Smooth muscle cell (in vitro differentiated cells): ENCODE data around the gene PAOX. TPM values are rescaled to one million over a fixed set of nuclear protein-coding genes. Genes with fewer than 3 reads are reported as not detected.
A peak's percentile ranks its signal among the peaks of the same experiment; 100 is the strongest.

Source experiments
- DNase-seq: peaks from one replicate; lab custom pipeline; 2025; ENCODE audit not compliant: unreplicated experiment; lab: John Stamatoyannopoulos, UW
- H2AFZ ChIP-seq: fragments of 200-600 bp; sonication (generic); 2 replicates; pipeline ENCODE4 v1.6.0; 2016; ENCODE audit warnings: antibody characterized with exemption, low read depth, mild to moderate bottlenecking
- H3F3A ChIP-seq: fragments of 200-600 bp; sonication (generic); 2 replicates; pipeline ENCODE4 v1.6.0; 2017; ENCODE audit warnings: antibody characterized with exemption, low read depth
- H3K27ac ChIP-seq: fragments of 200-600 bp; sonication (generic); 2 replicates; pipeline ENCODE4 v1.5.1; 2016; ENCODE audit warnings: low read depth, mild to moderate bottlenecking
- H3K27me3 ChIP-seq: fragments of 200-600 bp; sonication (generic); 2 replicates; pipeline ENCODE4 v1.6.1; 2016; ENCODE audit warnings: low read depth, mild to moderate bottlenecking
- H3K36me3 ChIP-seq: fragments of 200-600 bp; sonication (generic); 2 replicates; pipeline ENCODE4 v1.5.1; 2016; ENCODE audit warnings: low read depth
- H3K4me1 ChIP-seq: fragments of 200-600 bp; sonication (generic); 2 replicates; pipeline ENCODE4 v1.5.1; 2016; ENCODE audit warnings: low read depth
- H3K4me2 ChIP-seq: fragments of 200-600 bp; sonication (generic); 2 replicates; pipeline ENCODE4 v1.6.0; 2016; ENCODE audit warnings: mild to moderate bottlenecking
- H3K4me3 ChIP-seq: fragments of 200-600 bp; sonication (generic); 2 replicates; pipeline ENCODE4 v1.5.1; 2016; ENCODE audit warnings: mild to moderate bottlenecking
- H3K79me2 ChIP-seq: fragments of 200-600 bp; sonication (generic); 2 replicates; pipeline ENCODE4 v1.6.0; 2016; ENCODE audit warnings: low read depth, mild to moderate bottlenecking
- H3K9ac ChIP-seq: fragments of 200-600 bp; sonication (generic); 2 replicates; pipeline ENCODE4 v1.6.0; 2016; ENCODE audit warnings: low read depth
- H3K9me3 ChIP-seq: fragments of 200-600 bp; sonication (generic); replicated peaks from 2 replicates; pipeline ENCODE4 v1.5.1; 2016; ENCODE audit warnings: low read depth
- H4K20me1 ChIP-seq: fragments of 200-600 bp; sonication (generic); 2 replicates; pipeline ENCODE4 v1.6.0; 2016; ENCODE audit warnings: low read depth
- WGBS: methylation state at CpG from one replicate; pipeline ENCODE4 v1.1.7; 2016; ENCODE audit warnings: low lambda C conversion rate; 5-methylcytosine and 5-hydroxymethylcytosine counted together
- polyA plus RNA-seq: library from polyadenylated mRNA; unstranded; fragments of >200 nt; fragmentation: Nextera tagmentation; extraction: Ambion mirVana; gene quantifications from 2 replicates; pipeline ENCODE4 v1.2.1, GENCODE V29; 2016
- total RNA-seq: library from RNA; depleted of rRNA; stranded (reverse); fragments of >200 nt; gene quantifications from 2 replicates; pipeline ENCODE4 v1.2.3, GENCODE V29; 2014
- TF ChIP-seq, protein P1 (sequence below): fragments of 200-600 bp; sonication (generic); IDR thresholded peaks from 2 replicates; pipeline ENCODE4 v1.5.1; 2017; ENCODE audit warnings: borderline replicate concordance, mild to moderate bottlenecking, antibody characterized with exemption; ENCODE audit not compliant: insufficient read depth, poor library complexity, severe bottlenecking

The PAOX gene
- total and polyA plus RNA-seq, 2 experiments from 2014 or later: 3.3 to 7.1 TPM

DNA sequence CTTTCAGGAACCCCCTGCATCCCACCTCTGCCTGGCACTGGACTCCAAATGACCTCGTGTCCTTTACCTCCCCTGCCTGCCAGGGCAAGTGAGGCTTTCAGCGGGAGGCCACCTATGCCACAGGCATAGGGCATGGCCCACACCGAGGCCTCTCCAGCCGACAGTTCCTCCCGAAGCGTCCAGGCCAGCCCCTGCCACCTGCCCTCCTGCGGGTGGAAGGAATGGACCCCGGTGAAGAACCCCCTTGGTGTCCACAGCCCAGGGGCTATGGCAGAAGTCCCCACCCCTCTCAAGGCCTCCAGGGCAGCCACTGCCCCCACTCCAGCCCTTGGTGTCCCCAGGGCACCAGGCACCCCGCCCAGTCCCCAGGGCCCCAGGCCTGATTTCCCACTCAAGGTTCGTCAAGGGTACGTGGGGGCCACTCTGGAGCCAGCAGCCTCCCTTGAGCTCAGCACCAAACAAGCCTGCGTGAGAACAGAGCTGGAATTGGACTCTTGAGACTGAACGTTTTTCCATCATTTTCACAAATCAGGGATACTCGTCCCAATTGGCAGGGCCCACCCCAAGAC lies 24.3 kb upstream of the PAOX start:
- Histone ChIP-seq H3K4me3 (no peak overlapping the region), H3K9me3 (no peaks in the 10 kb centered on the region), H3K27ac (no peak overlapping the region), H3K27me3 (no peaks in the 10 kb centered on the region), H4K20me1 (peaks cover 19% of the 10 kb centered on the region), H3K4me2 (no peak overlapping the region), H3K9ac (no peak overlapping the region), H2AFZ (no peak overlapping the region), H3F3A (no peaks in the 10 kb centered on the region), H3K79me2 (no peaks in the 10 kb centered on the region), H3K4me1 (no peaks in the 10 kb centered on the region), H3K36me3 (no peaks in the 10 kb centered on the region)
- TF ChIP-seq, protein P1, sequence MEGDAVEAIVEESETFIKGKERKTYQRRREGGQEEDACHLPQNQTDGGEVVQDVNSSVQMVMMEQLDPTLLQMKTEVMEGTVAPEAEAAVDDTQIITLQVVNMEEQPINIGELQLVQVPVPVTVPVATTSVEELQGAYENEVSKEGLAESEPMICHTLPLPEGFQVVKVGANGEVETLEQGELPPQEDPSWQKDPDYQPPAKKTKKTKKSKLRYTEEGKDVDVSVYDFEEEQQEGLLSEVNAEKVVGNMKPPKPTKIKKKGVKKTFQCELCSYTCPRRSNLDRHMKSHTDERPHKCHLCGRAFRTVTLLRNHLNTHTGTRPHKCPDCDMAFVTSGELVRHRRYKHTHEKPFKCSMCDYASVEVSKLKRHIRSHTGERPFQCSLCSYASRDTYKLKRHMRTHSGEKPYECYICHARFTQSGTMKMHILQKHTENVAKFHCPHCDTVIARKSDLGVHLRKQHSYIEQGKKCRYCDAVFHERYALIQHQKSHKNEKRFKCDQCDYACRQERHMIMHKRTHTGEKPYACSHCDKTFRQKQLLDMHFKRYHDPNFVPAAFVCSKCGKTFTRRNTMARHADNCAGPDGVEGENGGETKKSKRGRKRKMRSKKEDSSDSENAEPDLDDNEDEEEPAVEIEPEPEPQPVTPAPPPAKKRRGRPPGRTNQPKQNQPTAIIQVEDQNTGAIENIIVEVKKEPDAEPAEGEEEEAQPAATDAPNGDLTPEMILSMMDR: no peak
- no peak for DNase-seq
- 95% methylated on average over 14 of the region's 14 CpGs for WGBS

DNA sequence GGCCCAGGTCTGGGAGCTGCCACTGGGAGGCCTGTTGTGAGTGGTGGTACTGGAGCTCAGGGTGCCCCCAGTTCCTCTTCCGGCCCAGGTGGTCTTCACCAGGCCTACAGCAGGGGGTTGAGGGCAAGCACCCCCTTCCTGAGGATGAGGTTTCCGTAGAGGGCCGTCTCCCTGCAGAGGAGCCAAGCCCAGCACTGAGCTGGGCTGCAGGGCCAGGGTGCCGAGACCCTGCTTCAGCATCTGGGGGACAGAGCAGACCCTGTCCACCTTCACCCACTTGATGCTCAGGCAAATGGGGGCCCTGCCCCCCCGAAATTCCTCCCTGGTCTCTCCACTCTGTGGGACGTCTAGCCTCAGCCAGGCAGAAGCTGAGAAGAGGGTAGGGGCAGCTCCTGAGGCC lies 23.8 kb upstream of the PAOX start:
- Histone ChIP-seq H4K20me1 (peaks cover 19% of the 10 kb centered on the region), H3K4me3 (no peak overlapping the region), H3F3A (no peaks in the 10 kb centered on the region), H3K36me3 (no peaks in the 10 kb centered on the region), H3K4me1 (no peaks in the 10 kb centered on the region), H3K79me2 (no peaks in the 10 kb centered on the region), H2AFZ (no peak overlapping the region), H3K9me3 (no peaks in the 10 kb centered on the region), H3K4me2 (no peak overlapping the region), H3K27ac (no peak overlapping the region), H3K27me3 (no peaks in the 10 kb centered on the region), H3K9ac (no peak overlapping the region)
- DNase-seq: no peak
- 93% methylated on average over 6 of the region's 6 CpGs for WGBS
- TF ChIP-seq, protein P1: no peak

DNA sequence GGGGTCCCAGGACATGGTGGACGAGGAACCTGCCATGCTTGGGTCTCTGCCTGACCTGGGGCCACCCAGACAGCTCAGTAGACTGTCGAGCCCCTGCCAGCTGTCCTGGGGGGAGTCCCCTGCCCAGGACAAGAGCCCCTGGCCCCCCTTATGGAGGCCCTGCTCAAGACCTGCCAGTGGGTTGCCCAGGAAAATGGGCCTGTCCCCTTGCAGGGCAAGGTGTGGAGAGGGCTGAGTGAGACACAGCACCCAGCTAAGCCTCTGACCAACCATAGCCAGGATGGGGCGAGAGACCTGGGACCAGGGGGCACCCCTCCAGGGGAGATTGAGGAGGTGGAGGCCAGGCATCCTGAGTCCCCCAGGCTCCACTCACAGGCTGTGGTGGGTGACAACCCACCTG lies 23.1 kb upstream of the PAOX start:
- Histone ChIP-seq H3K9ac (no peak overlapping the region), H3F3A (no peaks in the 10 kb centered on the region)
- 97% methylated on average over 3 of the region's 3 CpGs for WGBS

More for the DNA sequence above, 23.1 kb upstream of the PAOX start:
- Histone ChIP-seq H3K9me3 (no peaks in the 10 kb centered on the region), H2AFZ (no peak overlapping the region), H3K4me3 (no peak overlapping the region), H3K79me2 (no peaks in the 10 kb centered on the region), H3K4me2 (peak overlapping the region; percentile 90), H4K20me1 (peaks cover 19% of the 10 kb centered on the region), H3K27ac (no peak overlapping the region), H3K4me1 (no peaks in the 10 kb centered on the region), H3K36me3 (no peaks in the 10 kb centered on the region), H3K27me3 (no peaks in the 10 kb centered on the region)
- no peak for DNase-seq
- TF ChIP-seq, protein P1: no peak
